Measurements from ENCODE around the gene WDR93. TPM values are rescaled to one million over a fixed set of nuclear protein-coding genes. Genes with fewer than 3 reads are reported as not detected.

WDR93 gene
- total RNA-seq, 4 donors from 2014 or later = 0.21 to 0.39 TPM; not detected in 2

GRCh38 chr15:89758283-89758682, 67.7 kb downstream of the WDR93 start:
- H3K4me3 ChIP-seq = no peak overlapping the region
- DNase-seq (ENCODE audit: low spot score in 2 of 2) = no peak
- TF ChIP-seq POLR2A (IDR thresholded peaks at IDR 0.05) = no peak
- TF ChIP-seq CTCF (IDR thresholded peaks at IDR 0.05) = no peak
- no peak for TF ChIP-seq EP300 (IDR thresholded peaks at IDR 0.05)
- H3K27me3 ChIP-seq = no peaks in the 10 kb centered on the region
- H3K4me1 ChIP-seq = peaks cover 0 to 8% (median 0%) of the 10 kb centered on the region in 4 donors
- no peaks in the 10 kb centered on the region for H3K36me3 ChIP-seq
- H3K27ac ChIP-seq = no peak overlapping the region
- WGBS, 2 donors = 72 to 79% methylated on average over 8 of the region's 8 CpGs
- H3K9me3 ChIP-seq = no peaks in the 10 kb centered on the region

GRCh38 chr15:89758981-89759380, 68.4 kb downstream of the WDR93 start:
- no peak for TF ChIP-seq EP300 (IDR thresholded peaks at IDR 0.05)
- TF ChIP-seq POLR2A (IDR thresholded peaks at IDR 0.05) = no peak
- TF ChIP-seq CTCF (IDR thresholded peaks at IDR 0.05) = no peak
- H3K9me3 ChIP-seq = no peaks in the 10 kb centered on the region
- no peaks in the 10 kb centered on the region for H3K36me3 ChIP-seq
- H3K4me1 ChIP-seq = peaks cover 0 to 8% (median 0%) of the 10 kb centered on the region in 4 donors
- H3K4me3 ChIP-seq = no peak overlapping the region
- DNase-seq (ENCODE audit: low spot score in 2 of 2) = no peak
- 83 to 90% methylated on average over 8 of the region's 8 CpGs for WGBS, 2 donors
- no peaks in the 10 kb centered on the region for H3K27me3 ChIP-seq
- no peak overlapping the region for H3K27ac ChIP-seq

GRCh38 chr15:89759835-89760234, 69.2 kb downstream of the WDR93 start:
- WGBS, 2 donors = 73 to 80% methylated on average over 3 of the region's 3 CpGs
- Histone ChIP-seq H3K36me3 (no peaks in the 10 kb centered on the region), H3K27ac (no peak overlapping the region), H3K27me3 (no peaks in the 10 kb centered on the region), H3K4me3 (no peak overlapping the region), H3K4me1 (peaks cover 0 to 8% (median 0%) of the 10 kb centered on the region in 4 donors), H3K9me3 (no peaks in the 10 kb centered on the region)
- DNase-seq (ENCODE audit: low spot score in 2 of 2) = no peak
- TF ChIP-seq POLR2A (IDR thresholded peaks at IDR 0.05) (no peak), EP300 (IDR thresholded peaks at IDR 0.05) (no peak), CTCF (IDR thresholded peaks at IDR 0.05) (no peak)

GRCh38 chr15:89760303-89761008, 69.8 kb downstream of the WDR93 start:
- Histone ChIP-seq H3K36me3 (no peaks in the 10 kb centered on the region), H3K27me3 (no peaks in the 10 kb centered on the region), H3K4me3 (no peak overlapping the region), H3K27ac (no peak overlapping the region), H3K9me3 (no peaks in the 10 kb centered on the region), H3K4me1 (peaks cover 0 to 8% (median 0%) of the 10 kb centered on the region in 4 donors)
- 31 to 32% methylated on average over 16 of the region's 16 CpGs for WGBS, 2 donors
- peak; percentile 76 to 92 for DNase-seq (ENCODE audit: low spot score in 2 of 2)
- TF ChIP-seq EP300 (IDR thresholded peaks at IDR 0.05) (no peak), CTCF (IDR thresholded peaks at IDR 0.05) (peak; percentile 88 to 94 (median 91)), POLR2A (IDR thresholded peaks at IDR 0.05) (no peak)

- DNase-seq (ENCODE audit: low spot score in 2 of 2) = no peak
- H3K27me3 ChIP-seq = no peaks in the 10 kb centered on the region
- H3K4me1 ChIP-seq = peaks cover 0 to 8% (median 0%) of the 10 kb centered on the region in 4 donors
- peak overlapping the region in 1 of 4 donors; percentile 27 for H3K27ac ChIP-seq
- WGBS, 2 donors = 60 to 64% methylated on average over 14 to 17 of the region's 18 CpGs
- peak in 2 of 5 experiments; percentile 6 to 23 for TF ChIP-seq CTCF (IDR thresholded peaks at IDR 0.05)
- no peak for TF ChIP-seq POLR2A (IDR thresholded peaks at IDR 0.05)
- H3K36me3 ChIP-seq = no peaks in the 10 kb centered on the region
- no peak overlapping the region for H3K4me3 ChIP-seq
- no peaks in the 10 kb centered on the region for H3K9me3 ChIP-seq
These were observed 70.6 kb downstream of the WDR93 start for GRCh38 chr15:89761009-89761831.
